Coronary artery (tissue), 2 donors: ENCODE measurements around the gene AJM1.

Experiments
- DNase-seq: peaks from one replicate; pipeline ENCODE4 v3.0.0-alpha.2; 2017; ENCODE audit warnings: low spot score
- H3K27ac ChIP-seq, 2 donors: fragments of 200-600 bp; sonication (generic); one replicate each; pipeline ENCODE4 v1.5.1; 2016 to 2019
- H3K4me3 ChIP-seq: fragments of 200-600 bp; sonication (generic); 2 replicates; pipeline ENCODE4 v1.5.1; 2016; ENCODE audit warnings: mild to moderate bottlenecking, moderate library complexity
- CTCF ChIP-seq: fragments of 200-600 bp; sonication (generic); IDR thresholded peaks from one replicate; pipeline ENCODE4 v1.5.1; 2019; ENCODE audit warnings: antibody characterized with exemption

Gene AJM1

GRCh38 chr9:136825295-136826187, 16.7 kb upstream of the AJM1 start:
- DNase-seq: no peak
- no peak for TF ChIP-seq CTCF
- Histone ChIP-seq H3K27ac (no peak overlapping the region), H3K4me3 (no peak overlapping the region)

DNA sequence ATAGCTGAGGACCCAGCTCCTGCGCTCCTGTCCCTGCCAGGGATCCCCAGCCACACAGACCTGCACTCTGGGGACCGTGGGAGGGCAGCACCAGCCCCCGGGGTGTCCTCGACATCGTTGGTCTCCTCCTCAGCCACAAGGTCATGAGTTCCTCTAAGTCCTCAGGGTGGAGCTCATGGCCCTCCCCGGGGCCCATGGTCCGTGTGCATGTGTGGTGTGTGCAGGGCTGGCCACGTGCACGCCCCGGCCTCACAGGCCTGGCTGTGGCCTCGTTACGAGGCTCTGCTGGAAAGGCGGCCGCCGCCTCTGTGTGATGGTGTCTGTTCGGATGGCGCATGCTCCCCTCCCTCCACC, 16.1 kb upstream of the AJM1 start:
- TF ChIP-seq CTCF: no peak
- Histone ChIP-seq H3K4me3 (no peak overlapping the region), H3K27ac (no peak overlapping the region)
- no peak for DNase-seq

DNA sequence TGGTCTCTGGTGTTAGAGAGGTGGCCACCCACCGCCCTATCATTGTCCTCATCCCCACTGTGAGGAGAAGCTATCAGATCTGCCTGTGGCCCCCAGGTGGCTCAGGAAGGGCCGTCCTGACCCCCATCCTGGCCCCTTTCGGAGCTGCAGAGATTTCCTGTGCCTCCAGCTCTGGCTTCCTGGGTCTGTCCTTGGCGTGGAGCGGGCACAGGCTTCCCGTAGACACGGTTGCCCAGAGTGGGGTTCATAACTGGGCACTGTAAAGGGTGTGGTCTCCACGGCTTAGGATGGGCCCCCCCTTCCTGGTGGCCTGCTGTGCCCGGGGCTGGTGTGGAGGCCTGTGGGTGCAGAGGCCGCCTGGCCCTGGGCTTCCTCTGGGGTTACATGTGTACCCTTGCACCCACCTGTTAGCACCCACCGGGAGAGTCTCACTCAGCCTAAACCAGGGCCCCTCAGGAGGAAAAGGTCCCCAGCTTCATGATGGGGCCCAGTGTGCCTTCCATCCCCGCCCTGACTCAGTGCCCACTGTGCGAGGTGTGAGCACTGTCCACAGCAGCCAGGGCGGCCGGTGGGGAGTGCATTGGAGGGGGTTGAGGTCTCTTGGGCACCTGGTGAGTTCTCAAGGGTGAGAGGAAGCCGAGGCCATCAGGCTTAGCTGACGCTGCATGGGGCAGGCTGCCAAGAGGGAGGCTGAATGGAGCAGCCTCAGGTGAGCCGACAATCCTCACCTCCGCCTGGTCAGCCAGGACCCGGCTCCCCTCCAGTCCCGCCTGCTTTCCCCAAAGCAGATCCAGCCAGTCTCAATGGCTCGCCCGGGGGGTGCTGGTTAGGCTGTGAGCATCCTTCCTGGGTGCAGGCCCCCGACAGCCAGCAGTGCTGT, 15.3 kb upstream of the AJM1 start:
- DNase-seq: no peak
- Histone ChIP-seq H3K4me3 (no peak overlapping the region), H3K27ac (no peak overlapping the region)
- no peak for TF ChIP-seq CTCF

DNA sequence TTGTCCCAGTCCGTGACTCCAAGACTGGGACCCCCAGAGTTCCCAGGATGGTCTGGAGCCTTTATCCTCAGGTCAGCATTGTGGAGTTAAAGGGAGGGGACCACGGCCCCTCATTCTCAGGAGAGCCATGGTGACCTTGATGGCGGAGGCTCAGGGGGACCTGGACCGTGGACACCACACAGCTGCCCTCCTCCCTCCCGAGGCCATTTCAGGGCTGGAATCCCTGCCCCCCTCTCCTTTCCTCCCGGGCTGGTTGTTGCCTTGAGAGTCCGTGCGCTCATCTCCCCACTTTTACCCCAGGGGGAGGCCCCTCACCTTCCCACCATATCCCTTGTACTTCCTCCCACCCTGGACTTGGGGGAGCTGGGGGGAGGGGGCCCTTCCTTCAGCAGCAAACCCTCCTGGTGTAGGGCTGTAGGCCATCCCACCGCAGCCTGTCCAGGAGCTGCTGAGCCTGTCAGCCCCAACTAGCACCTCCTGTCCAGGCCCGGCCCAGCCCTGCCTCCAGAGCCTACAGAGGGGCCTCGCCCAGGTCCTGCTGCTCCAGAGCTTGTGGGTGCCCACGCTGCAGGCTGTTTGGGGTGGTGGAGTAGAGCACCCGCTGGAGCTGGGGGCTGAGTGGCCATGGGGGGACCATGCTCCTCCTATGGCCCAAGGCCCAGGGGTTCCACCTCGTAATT, 14.3 kb upstream of the AJM1 start:
- Histone ChIP-seq H3K27ac (no peak overlapping the region), H3K4me3 (no peak overlapping the region)
- TF ChIP-seq CTCF: no peak
- DNase-seq: no peak

- no peak overlapping the region for H3K4me3 ChIP-seq
- no peak for DNase-seq
Measured at GRCh38 chr9:136828474-136829140, 13.7 kb upstream of the AJM1 start.

More at GRCh38 chr9:136828474-136829140, 13.7 kb upstream of the AJM1 start:
- H3K27ac ChIP-seq: no peak overlapping the region
- TF ChIP-seq CTCF: no peak
